WI38 (cell line): ENCODE results near the gene SYNE1.

ENCODE experiments used
- H3K4me3 ChIP-seq: 2 replicates; pipeline ENCODE4 v1.5.1; 2011; ENCODE audit warnings: low read depth, mild to moderate bottlenecking, control low read depth, low read length
- TF ChIP-seq, protein P1 (sequence below): IDR thresholded peaks from 2 replicates; pipeline ENCODE4 v1.5.1; 2012; ENCODE audit warnings: low read depth, mild to moderate bottlenecking, control low read depth, low read length

SYNE1 gene

GRCh38 chr6:152309648-152310047 is 327.5 kb downstream of the SYNE1 start:
- H3K4me3 ChIP-seq: no peak overlapping the region
- TF ChIP-seq, protein P1, sequence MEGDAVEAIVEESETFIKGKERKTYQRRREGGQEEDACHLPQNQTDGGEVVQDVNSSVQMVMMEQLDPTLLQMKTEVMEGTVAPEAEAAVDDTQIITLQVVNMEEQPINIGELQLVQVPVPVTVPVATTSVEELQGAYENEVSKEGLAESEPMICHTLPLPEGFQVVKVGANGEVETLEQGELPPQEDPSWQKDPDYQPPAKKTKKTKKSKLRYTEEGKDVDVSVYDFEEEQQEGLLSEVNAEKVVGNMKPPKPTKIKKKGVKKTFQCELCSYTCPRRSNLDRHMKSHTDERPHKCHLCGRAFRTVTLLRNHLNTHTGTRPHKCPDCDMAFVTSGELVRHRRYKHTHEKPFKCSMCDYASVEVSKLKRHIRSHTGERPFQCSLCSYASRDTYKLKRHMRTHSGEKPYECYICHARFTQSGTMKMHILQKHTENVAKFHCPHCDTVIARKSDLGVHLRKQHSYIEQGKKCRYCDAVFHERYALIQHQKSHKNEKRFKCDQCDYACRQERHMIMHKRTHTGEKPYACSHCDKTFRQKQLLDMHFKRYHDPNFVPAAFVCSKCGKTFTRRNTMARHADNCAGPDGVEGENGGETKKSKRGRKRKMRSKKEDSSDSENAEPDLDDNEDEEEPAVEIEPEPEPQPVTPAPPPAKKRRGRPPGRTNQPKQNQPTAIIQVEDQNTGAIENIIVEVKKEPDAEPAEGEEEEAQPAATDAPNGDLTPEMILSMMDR: no peak

DNA sequence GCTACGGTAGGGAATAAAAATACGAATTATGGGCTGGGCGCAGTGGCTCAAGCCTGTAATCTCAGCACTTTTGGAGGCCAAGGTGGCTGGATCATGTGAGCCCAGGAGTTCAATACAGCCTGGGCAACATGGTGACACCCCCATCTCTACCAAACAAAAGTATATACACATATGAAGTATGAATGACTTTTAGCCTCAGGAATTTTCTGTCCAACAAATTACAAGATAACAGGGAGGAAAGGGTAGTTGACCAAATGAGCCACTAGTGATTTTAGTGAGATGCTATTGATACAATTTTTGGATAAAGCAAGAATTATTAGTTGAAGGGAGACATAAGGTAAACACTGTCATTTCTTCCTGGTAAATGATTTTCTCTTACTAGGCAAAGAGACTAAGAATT is 328.2 kb downstream of the SYNE1 start:
- TF ChIP-seq, protein P1: no peak
- H3K4me3 ChIP-seq: no peak overlapping the region

- H3K4me3 ChIP-seq: no peak overlapping the region
- TF ChIP-seq, protein P1: no peak
Measured at GRCh38 chr6:152308306-152308705, 328.9 kb downstream of the SYNE1 start.

- H3K4me3 ChIP-seq: no peak overlapping the region
- TF ChIP-seq, protein P1: no peak
Measured at GRCh38 chr6:152305672-152306071, 331.5 kb downstream of the SYNE1 start.

DNA sequence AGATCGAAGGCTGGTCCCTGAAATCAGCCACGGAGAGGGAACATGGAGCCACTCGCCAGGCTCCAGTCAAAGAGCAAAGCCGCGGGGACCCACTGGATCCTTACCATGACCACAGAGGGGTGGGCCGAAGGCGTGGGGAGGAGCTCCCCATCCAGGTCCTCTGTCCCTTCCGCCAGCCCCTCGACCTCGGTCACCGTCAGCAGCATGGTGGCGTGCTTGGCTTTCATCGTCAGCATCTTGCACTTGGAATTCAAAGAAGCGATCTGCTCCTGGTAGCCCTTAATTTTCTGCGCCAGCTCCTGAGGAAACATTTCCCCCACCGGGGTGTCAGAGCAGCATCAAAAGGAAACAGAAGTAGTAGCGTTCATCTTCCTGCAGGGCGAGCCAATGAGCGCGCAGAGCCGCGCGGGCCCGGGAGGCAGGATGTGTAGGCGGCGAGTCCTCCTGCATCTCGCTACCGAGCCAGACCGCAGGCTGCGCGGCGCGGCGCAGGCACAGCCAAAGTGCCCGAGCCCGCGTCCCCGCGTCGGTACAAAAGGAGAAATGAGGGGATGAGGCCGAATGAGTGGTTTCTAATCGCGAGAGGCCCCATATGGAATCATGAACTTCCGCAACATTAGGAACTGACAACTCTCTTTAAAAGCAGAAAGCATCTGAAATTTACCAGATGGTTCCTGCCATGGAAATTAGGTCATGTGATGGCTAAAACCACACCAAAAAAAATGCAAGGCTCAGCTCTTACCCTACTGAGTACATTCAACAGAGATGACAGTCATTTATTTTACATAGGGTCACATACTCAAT is 335.2 kb downstream of the SYNE1 start:
- peak overlapping the region; percentile 75 for H3K4me3 ChIP-seq
- TF ChIP-seq, protein P1: peak; percentile 62

- H3K4me3 ChIP-seq: peak overlapping the region; percentile 75
- TF ChIP-seq, protein P1: no peak
Measured at GRCh38 chr6:152301021-152301764, 336.0 kb downstream of the SYNE1 start.

GRCh38 chr6:152300517-152300916 is 336.6 kb downstream of the SYNE1 start:
- TF ChIP-seq, protein P1: no peak
- no peak overlapping the region for H3K4me3 ChIP-seq
